Heart left ventricle (tissue), 13 donors: ENCODE measurements around the gene NCAM1.

Experiments used
- CTCF ChIP-seq, 12 donors: fragments of 200-600 bp; sonication (generic) in 4 of 12; IDR thresholded peaks; one replicate each; pipeline versions ENCODE4 v1.5.0 to v1.8.0; 2018 to 2022; ENCODE audit warnings: antibody characterized with exemption in 12 of 12, mild to moderate bottlenecking in 5 of 12
- POLR2A ChIP-seq, 2 donors: fragments of 450-650 bp; IDR thresholded peaks; one replicate each; pipeline ENCODE4 v1.6.1; 2017; ENCODE audit warnings: antibody characterized with exemption in 2 of 2, mild to moderate bottlenecking in 2 of 2, moderate library complexity in 2 of 2
- donor health status: ischemic (EF 13 %, LVEDD 7.1; RV severe dilation, severe dysfunction).
- donor health status: DM: no; HTN: yes; CAD: no.
- donor health status: DM: no; HTN: no; CAD: no.
- donor health status: ischemic (EF 25% LVEDD 6.9; RV normal size, moderate dysfunction).
- donor health status: ischemic (EF 25% LVEDD 5.7; RV mildly dilated, moderate dysfunction).
- donor health status: ischemic (EF 35%, LVEDD 5.7; RV mildly dilated, moderate dysfunction).
- donor health status: nonischemic (EF 11% LVEDD 7.7; RV severe dilation, severe dysfunction).
- donor health status: DM: yes; HTN: yes; CAD: no.
- donor health status: PGD.
- donor health status: ischemic (EF 29% LVEDD 5.4; RV normal size, mild dysfunction).
- donor health status: nonischemic (EF 23%, LVEDD 6.1; RV moderate dilation, normal function).

DNA sequence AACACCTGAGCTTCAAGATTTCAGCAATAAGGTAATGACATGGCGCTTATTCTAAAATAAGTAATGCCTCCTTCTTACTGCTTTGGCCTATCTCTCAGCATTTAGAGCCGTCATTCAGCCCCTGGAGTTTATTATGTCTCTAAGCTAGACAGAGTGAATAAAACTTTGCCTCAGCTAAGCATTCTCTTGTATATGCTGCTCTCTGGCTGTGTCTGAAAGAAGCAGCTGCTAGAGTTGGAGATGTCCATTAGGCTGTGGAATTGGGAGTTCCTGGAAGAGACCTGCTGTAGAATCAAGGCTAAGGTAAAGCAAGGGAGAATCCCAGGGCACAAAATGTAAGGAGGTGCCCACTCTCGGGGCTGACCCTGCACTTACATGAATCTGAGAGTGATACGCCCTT, 317.7 kb downstream of the NCAM1 start:
- TF ChIP-seq POLR2A (IDR thresholded peaks at IDR 0.05) (no peak), CTCF (IDR thresholded peaks at IDR 0.05) (peak in 6 of 12 donors; percentile 17 to 34 (median 26))
